H9 (cell line): ENCODE results near the gene RARB. TPM values are rescaled to one million over a fixed set of nuclear protein-coding genes. Genes with fewer than 3 reads are reported as not detected.

Source experiments
- DNase-seq: peaks from one replicate; pipeline ENCODE4 v3.0.0-alpha.2; 2017
- H2AFZ ChIP-seq: one replicate; pipeline ENCODE4 v1.6.1; 2013; ENCODE audit warnings: mild to moderate bottlenecking, low read length, control low read depth, moderate library complexity
- H2AK5ac ChIP-seq: 2 replicates; pipeline ENCODE4 v1.6.1; 2013; ENCODE audit warnings: low read length, control low read depth, mixed read lengths; ENCODE audit not compliant: insufficient read length
- H2BK120ac ChIP-seq: one replicate; pipeline ENCODE4 v1.6.1; 2013; ENCODE audit warnings: low read depth, mild to moderate bottlenecking, low read length, control low read depth, inconsistent platforms; ENCODE audit not compliant: poor library complexity, severe bottlenecking
- H2BK12ac ChIP-seq: 2 replicates; pipeline ENCODE4 v1.6.1; 2013; ENCODE audit warnings: low read length, control low read depth, mixed read lengths, low read depth; ENCODE audit not compliant: insufficient read length
- H2BK15ac ChIP-seq: 2 replicates; pipeline ENCODE4 v1.6.1; 2013; ENCODE audit warnings: low read depth, low read length, control low read depth
- H2BK20ac ChIP-seq: one replicate; pipeline ENCODE4 v1.6.1; 2013; ENCODE audit warnings: low read depth, mild to moderate bottlenecking, low read length, control low read depth, inconsistent platforms; ENCODE audit not compliant: poor library complexity, severe bottlenecking
- H2BK5ac ChIP-seq: 2 replicates; pipeline ENCODE4 v1.6.1; 2013; ENCODE audit warnings: low read length, control low read depth, mixed read lengths; ENCODE audit not compliant: insufficient read length
- H3K14ac ChIP-seq: 2 replicates; pipeline ENCODE4 v1.6.1; 2013; ENCODE audit warnings: low read length, control low read depth; ENCODE audit not compliant: insufficient read depth
- H3K18ac ChIP-seq: 2 replicates; pipeline ENCODE4 v1.6.1; 2013; ENCODE audit warnings: low read depth, mild to moderate bottlenecking, mixed read lengths, low read length, control low read depth; ENCODE audit not compliant: insufficient read length
- H3K23ac ChIP-seq: 2 replicates; pipeline ENCODE4 v1.6.1; 2013; ENCODE audit warnings: low read length, control low read depth, mixed read lengths, low read depth; ENCODE audit not compliant: insufficient read length
- H3K23me2 ChIP-seq: 2 replicates; pipeline ENCODE4 v1.6.1; 2013; ENCODE audit warnings: low read depth, mild to moderate bottlenecking, mixed read lengths, low read length, control low read depth; ENCODE audit not compliant: insufficient read length, poor library complexity, severe bottlenecking
- H3K27ac ChIP-seq: 2 replicates; pipeline ENCODE4 v1.5.1; 2013; ENCODE audit warnings: low read length, control low read depth, mixed read lengths, low read depth; ENCODE audit not compliant: insufficient read length
- H3K27me3 ChIP-seq: 2 replicates; pipeline ENCODE4 v1.6.1; 2013; ENCODE audit warnings: low read length, control low read depth, inconsistent platforms; ENCODE audit not compliant: insufficient read depth
- H3K4ac ChIP-seq: 2 replicates; pipeline ENCODE4 v1.6.1; 2013; ENCODE audit warnings: low read depth, mild to moderate bottlenecking, control low read depth, inconsistent platforms, low read length, moderate library complexity
- H3K4me1 ChIP-seq: 2 replicates; pipeline ENCODE4 v1.6.1; 2013; ENCODE audit warnings: low read length, control low read depth, inconsistent platforms; ENCODE audit not compliant: insufficient read depth
- H3K4me2 ChIP-seq: 2 replicates; pipeline ENCODE4 v1.6.1; 2013; ENCODE audit warnings: low read length, control low read depth, mixed read lengths; ENCODE audit not compliant: insufficient read length, insufficient read depth
- H3K56ac ChIP-seq: 2 replicates; pipeline ENCODE4 v1.6.1; 2013; ENCODE audit warnings: low read depth, mild to moderate bottlenecking, mixed read lengths, low read length, control low read depth; ENCODE audit not compliant: insufficient read length
- H3K79me1 ChIP-seq: 2 replicates; pipeline ENCODE4 v1.6.1; 2013; ENCODE audit warnings: low read depth, mild to moderate bottlenecking, moderate library complexity, low read length, control low read depth, inconsistent platforms; ENCODE audit not compliant: insufficient read depth, poor library complexity, severe bottlenecking
- H3K79me2 ChIP-seq: 2 replicates; pipeline ENCODE4 v1.6.1; 2013; ENCODE audit warnings: low read length, control low read depth, inconsistent platforms; ENCODE audit not compliant: insufficient read depth
- H3K9ac ChIP-seq: 2 replicates; pipeline ENCODE4 v1.6.1; 2013; ENCODE audit warnings: low read length, control low read depth, mixed read lengths; ENCODE audit not compliant: insufficient read length; ENCODE audit errors: extremely low read depth
- H3K9me3 ChIP-seq: one replicate; pipeline ENCODE4 v1.6.1; 2013; ENCODE audit warnings: low read depth, low read length, inconsistent platforms; ENCODE audit not compliant: control insufficient read depth
- H3T11ph ChIP-seq: one replicate; pipeline ENCODE4 v1.6.1; 2013; ENCODE audit warnings: mild to moderate bottlenecking, low read length, control low read depth, inconsistent platforms
- H4K20me1 ChIP-seq: one replicate; pipeline ENCODE4 v1.6.1; 2013; ENCODE audit not compliant: control insufficient read depth, insufficient read length, insufficient read depth
- H4K5ac ChIP-seq: 2 replicates; pipeline ENCODE4 v1.6.1; 2013; ENCODE audit warnings: low read depth, mild to moderate bottlenecking, mixed read lengths, low read length, control low read depth; ENCODE audit not compliant: insufficient read length
- H4K8ac ChIP-seq: replicated peaks from 2 replicates; pipeline ENCODE4 v1.6.1; 2013; ENCODE audit warnings: low read length, control low read depth, mixed read lengths, low read depth; ENCODE audit not compliant: insufficient read length
- H4K91ac ChIP-seq: 2 replicates; pipeline ENCODE4 v1.6.1; 2013; ENCODE audit warnings: low read depth, mild to moderate bottlenecking, moderate library complexity, mixed read lengths, low read length, control low read depth; ENCODE audit not compliant: insufficient read length
- H3K27ac Mint-ChIP-seq, 3 experiments: 2 replicates in 2 of 3; 3 replicates in 1 of 3; pipeline ENCODE4 v1.8.0; 2020 to 2021; ENCODE audit warnings: mixed read lengths in 3 of 3, mild to moderate bottlenecking in 1 of 3, moderate library complexity in 1 of 3
- H3K27me3 Mint-ChIP-seq: 2 replicates; pipeline ENCODE4 v1.8.0; 2021; ENCODE audit warnings: low read depth, mild to moderate bottlenecking, moderate library complexity, mixed read lengths
- H3K36me3 Mint-ChIP-seq, 3 experiments: 2 replicates in 2 of 3; 3 replicates in 1 of 3; pipeline ENCODE4 v1.8.0; 2020 to 2021; ENCODE audit warnings: low read depth in 3 of 3, mixed read lengths in 3 of 3; ENCODE audit not compliant: insufficient read depth in 1 of 3
- H3K4me1 Mint-ChIP-seq, 2 experiments: 2 replicates each; pipeline ENCODE4 v1.8.0; 2020; ENCODE audit warnings: mixed read lengths in 2 of 2
- H3K4me3 Mint-ChIP-seq, 2 experiments: 2 replicates in 1 of 2; 3 replicates in 1 of 2; pipeline ENCODE4 v1.8.0; 2020 to 2021; ENCODE audit warnings: mild to moderate bottlenecking in 2 of 2, mixed read lengths in 2 of 2, moderate library complexity in 1 of 2
- H3K9me3 Mint-ChIP-seq, 2 experiments: 2 replicates in 1 of 2; 3 replicates in 1 of 2; pipeline ENCODE4 v1.8.0; 2020; ENCODE audit warnings: mild to moderate bottlenecking in 2 of 2, mixed read lengths in 2 of 2, moderate library complexity in 1 of 2
- CTCF ChIP-seq: fragments of 200-600 bp; sonication (generic); conservative IDR thresholded peaks from 3 replicates; pipeline ENCODE4 v1.8.0; 2021; ENCODE audit warnings: antibody characterized with exemption, mild to moderate bottlenecking
- WGBS: extraction: QIAGEN DNeasy Blood & Tissue Kit; methylation state at CpG from one replicate; pipeline ENCODE4 v1.1.7; 2013; ENCODE audit warnings: missing lambda C conversion rate, low lambda C conversion rate, mixed read lengths; ENCODE audit not compliant: insufficient read length; ENCODE audit errors: extremely low coverage; 5-methylcytosine and 5-hydroxymethylcytosine counted together
- total RNA-seq: library from RNA; stranded (reverse); gene quantifications from 2 replicates; pipeline ENCODE4 v1.2.1, GENCODE V29; 2021

The RARB gene
- total RNA-seq, 1 experiment from 2014 or later: 0.22 TPM

- WGBS: 100% methylated on average over 1 of the region's 9 CpGs
- DNase-seq: no peak
- no peaks in the 10 kb centered on the region for H3K9me3 ChIP-seq
- H3K14ac ChIP-seq: no peak overlapping the region
- no peak overlapping the region for H3T11ph ChIP-seq
- no peak overlapping the region for H3K23ac ChIP-seq
- Mint-ChIP-seq H3K27me3 (no peaks in the 10 kb centered on the region), H3K27ac (no peak overlapping the region), H3K4me3 (no peak overlapping the region), H3K4me1 (peaks cover 0 to 5% of the 10 kb centered on the region in 2 experiments; a peak in 1 of 4 replicates), H3K36me3 (no peaks in the 10 kb centered on the region), H3K9me3 (no peaks in the 10 kb centered on the region)
- no peak overlapping the region for H2BK120ac ChIP-seq
- H3K4me1 ChIP-seq: no peaks in the 10 kb centered on the region; the same call in 1 of the 2 replicates
- no peak overlapping the region for H3K56ac ChIP-seq
- no peak overlapping the region for H2AFZ ChIP-seq
- H3K27ac ChIP-seq: no peak overlapping the region
- no peak overlapping the region for H2BK12ac ChIP-seq
- no peak overlapping the region for H3K18ac ChIP-seq
- H3K79me1 ChIP-seq: no peaks in the 10 kb centered on the region
- H3K27me3 ChIP-seq: no peaks in the 10 kb centered on the region
- H3K4ac ChIP-seq: no peak overlapping the region
- H3K79me2 ChIP-seq: no peaks in the 10 kb centered on the region
- no peak overlapping the region for H3K4me2 ChIP-seq
- TF ChIP-seq CTCF: no peak
- H4K8ac ChIP-seq: no peak overlapping the region
- H4K20me1 ChIP-seq: no peaks in the 10 kb centered on the region
- H2AK5ac ChIP-seq: no peak overlapping the region
- H2BK5ac ChIP-seq: no peak overlapping the region
- no peak overlapping the region for H2BK15ac ChIP-seq
- H4K5ac ChIP-seq: no peak overlapping the region
- H3K9ac ChIP-seq: no peak overlapping the region
- no peak overlapping the region for H2BK20ac ChIP-seq
- no peak overlapping the region for H4K91ac ChIP-seq
- no peaks in the 10 kb centered on the region for H3K23me2 ChIP-seq
Measured at GRCh38 chr3:25385807-25386460, 42.1 kb upstream of the RARB start.
